Left lung (tissue), 10 donors: ENCODE measurements around the gene SNRPA1. TPM values are rescaled to one million over a fixed set of nuclear protein-coding genes. Genes with fewer than 3 reads are reported as not detected.

Source experiments
- ATAC-seq: fragments of 200-7000 bp; cut with Tn5 transposase; one replicate; pipeline ENCODE4 v1.9.1; 2020; ENCODE audit warnings: moderate library complexity
- DNase-seq, 4 donors: peaks; one replicate each; pipeline ENCODE4 v3.0.0-alpha.2; 2013 to 2020
- H3K27ac ChIP-seq, 2 donors: fragments of 200-600 bp; sonication (generic) in 1 of 2; one replicate each; pipeline versions ENCODE4 v1.5.0 to v1.8.0; 2020 to 2021
- H3K27me3 ChIP-seq, 2 donors: fragments of 200-600 bp; sonication (generic) in 1 of 2; one replicate each; pipeline versions ENCODE4 v1.5.0 to v1.8.0; 2020 to 2021
- H3K36me3 ChIP-seq, 2 donors: fragments of 200-600 bp; sonication (generic) in 1 of 2; one replicate each; pipeline versions ENCODE4 v1.5.0 to v1.8.0; 2020 to 2021
- H3K4me1 ChIP-seq, 2 donors: fragments of 200-600 bp; one replicate each; pipeline ENCODE4 v1.8.0; 2021
- H3K4me3 ChIP-seq, 2 donors: fragments of 200-600 bp; sonication (generic) in 1 of 2; one replicate each; pipeline versions ENCODE4 v1.5.0 to v1.8.0; 2020 to 2021; ENCODE audit warnings: mild to moderate bottlenecking in 1 of 2
- H3K9me3 ChIP-seq, 2 donors: fragments of 200-600 bp; sonication (generic) in 1 of 2; one replicate each; pipeline versions ENCODE4 v1.5.0 to v1.8.0; 2020 to 2021
- CTCF ChIP-seq, 2 donors: fragments of 200-600 bp; sonication (generic) in 1 of 2; IDR thresholded peaks; one replicate each; pipeline versions ENCODE4 v1.5.0 to v1.8.0; 2021; ENCODE audit warnings: antibody characterized with exemption in 2 of 2
- intact Hi-C, 2 donors: fragments of 100-400 bp; cut with DNase I; formaldehyde crosslinking; loops; one replicate each; pipeline versions ENCODE4 v1.11.2 to v1.14.2; 2022
- polyA plus RNA-seq, 6 donors: library from polyadenylated mRNA; unstranded; fragments of 120-200 nt; gene quantifications; one replicate each; pipeline ENCODE4 v1.2.1, GENCODE V29; 2013; ENCODE audit not compliant: insufficient read length in 6 of 6
- total RNA-seq, 2 donors: library from RNA; stranded (reverse); fragmentation: NEBNext Ultra II Directional; extraction: Animal tissue kit (Norgen Biotek cat#: 25700); gene quantifications; one replicate each; pipeline ENCODE4 v1.2.1, GENCODE V29; 2021
- donor health status: DM: no; HTN: yes; CAD: no.
- donor health status: DM: no; HTN: no; CAD: no.

The SNRPA1 gene
- total and polyA plus RNA-seq, 8 donors: 34.4 to 74.2 (median 61.8) TPM

GRCh38 chr15:101320501-101321052 lies 25.5 kb upstream of the SNRPA1 start:
- H3K27ac ChIP-seq: peak overlapping the region in 1 of 2 donors; percentile 34
- peak; percentile 10 to 85 (median 68) for DNase-seq
- peaks cover 0 to 33% of the 10 kb centered on the region in 2 donors for H3K27me3 ChIP-seq
- H3K4me3 ChIP-seq: peak overlapping the region in 1 of 2 donors; percentile 21
- peak in 1 of 2 donors; percentile 54 for TF ChIP-seq CTCF (IDR thresholded peaks at IDR 0.05)
- no peaks in the 10 kb centered on the region for H3K9me3 ChIP-seq
- peak; percentile 93 for ATAC-seq
- H3K36me3 ChIP-seq: no peaks in the 10 kb centered on the region
- intact Hi-C loops: no loop called here
- H3K4me1 ChIP-seq: peaks cover 0 to 10% of the 10 kb centered on the region in 2 donors

- DNase-seq (peak in 2 of 4 donors; percentile 4 to 10), ATAC-seq (no peak)
- Histone ChIP-seq H3K27ac (no peak overlapping the region), H3K4me1 (peaks cover 0 to 10% of the 10 kb centered on the region in 2 donors), H3K4me3 (no peak overlapping the region), H3K36me3 (no peaks in the 10 kb centered on the region), H3K27me3 (peaks cover 0 to 33% of the 10 kb centered on the region in 2 donors), H3K9me3 (no peaks in the 10 kb centered on the region)
- TF ChIP-seq CTCF (IDR thresholded peaks at IDR 0.05): no peak
- intact Hi-C loops: no loop called here
Observed at GRCh38 chr15:101318839-101319238, 23.8 kb upstream of the SNRPA1 start.

- Histone ChIP-seq H3K27ac (no peak overlapping the region), H3K9me3 (no peaks in the 10 kb centered on the region), H3K27me3 (peaks cover 0 to 33% of the 10 kb centered on the region in 2 donors), H3K4me1 (peaks cover 0 to 10% of the 10 kb centered on the region in 2 donors), H3K36me3 (no peaks in the 10 kb centered on the region), H3K4me3 (no peak overlapping the region)
- TF ChIP-seq CTCF (IDR thresholded peaks at IDR 0.05): no peak
- intact Hi-C loops: no loop called here
- DNase-seq: no peak
- ATAC-seq: no peak
Observed at GRCh38 chr15:101318147-101318819, 23.2 kb upstream of the SNRPA1 start.

GRCh38 chr15:101317336-101317872 lies 22.4 kb upstream of the SNRPA1 start:
- peaks cover 0 to 10% of the 10 kb centered on the region in 2 donors for H3K4me1 ChIP-seq
- no peaks in the 10 kb centered on the region for H3K9me3 ChIP-seq
- peaks cover 0 to 33% of the 10 kb centered on the region in 2 donors for H3K27me3 ChIP-seq
- intact Hi-C loops: no loop called here
- no peak overlapping the region for H3K27ac ChIP-seq
- DNase-seq (no peak), ATAC-seq (no peak)
- no peak overlapping the region for H3K4me3 ChIP-seq
- H3K36me3 ChIP-seq: no peaks in the 10 kb centered on the region
- TF ChIP-seq CTCF (IDR thresholded peaks at IDR 0.05): no peak

GRCh38 chr15:101316529-101316928 lies 21.5 kb upstream of the SNRPA1 start:
- intact Hi-C loops: no loop called here
- Histone ChIP-seq H3K9me3 (no peaks in the 10 kb centered on the region), H3K4me1 (peaks cover 0 to 10% of the 10 kb centered on the region in 2 donors), H3K36me3 (no peaks in the 10 kb centered on the region), H3K4me3 (no peak overlapping the region), H3K27ac (no peak overlapping the region), H3K27me3 (peaks cover 0 to 29% of the 10 kb centered on the region in 2 donors)
- DNase-seq: no peak
- no peak for ATAC-seq
- TF ChIP-seq CTCF (IDR thresholded peaks at IDR 0.05): no peak
